Ascending aorta (tissue), 2 donors: ENCODE results near the gene SOX3. TPM values are rescaled to one million over a fixed set of nuclear protein-coding genes. Genes with fewer than 3 reads are reported as not detected.

Experiments
- DNase-seq, 2 donors: peaks; one replicate each; pipeline ENCODE4 v3.0.0-alpha.2; 2019; ENCODE audit warnings: low spot score in 2 of 2
- H3K27ac ChIP-seq, 2 donors: fragments of 200-600 bp; sonication (generic); one replicate each; pipeline ENCODE4 v1.5.1; 2016 to 2017; ENCODE audit warnings: mild to moderate bottlenecking in 1 of 2
- H3K27me3 ChIP-seq: fragments of 200-600 bp; sonication (generic); one replicate; pipeline ENCODE4 v1.5.1; 2017
- H3K36me3 ChIP-seq, 2 donors: fragments of 200-600 bp; sonication (generic); one replicate each; pipeline ENCODE4 v1.5.1; 2016
- H3K4me1 ChIP-seq, 2 donors: fragments of 200-600 bp; sonication (generic); one replicate each; pipeline ENCODE4 v1.5.1; 2016 to 2017; ENCODE audit warnings: mild to moderate bottlenecking in 1 of 2
- H3K4me3 ChIP-seq, 2 donors: fragments of 200-600 bp; sonication (generic); one replicate each; pipeline ENCODE4 v1.5.1; 2016 to 2017; ENCODE audit warnings: mild to moderate bottlenecking in 1 of 2
- H3K9me3 ChIP-seq, 2 donors: fragments of 200-600 bp; sonication (generic); one replicate each; pipeline ENCODE4 v1.5.1; 2016
- CTCF ChIP-seq, 3 experiments: fragments of 200-600 bp in 2 of 3; fragments of 450-650 bp in 1 of 3; sonication (generic) in 2 of 3; IDR thresholded peaks; one replicate each; pipeline ENCODE4 v1.5.1; 2016 to 2019; ENCODE audit warnings: antibody characterized with exemption in 3 of 3, mild to moderate bottlenecking in 1 of 3, moderate library complexity in 1 of 3
- intact Hi-C: fragments of 100-400 bp; cut with DNase I; formaldehyde crosslinking; loops from one replicate; pipeline ENCODE4 v1.15.1; 2023
- total RNA-seq: library from RNA; depleted of rRNA; stranded (reverse); fragments of >200 nt; gene quantifications from one replicate; pipeline ENCODE4 v1.1.0, GENCODE V29; 2016

SOX3 gene
- total RNA-seq, result not detected

GRCh38 chrX:140504371-140505324 is at the start of gene SOX3:
Gene SOX3 (minus strand): TSS chrX:140505069. CDS start chrX:140505060, 9 bp downstream.
- no peak for DNase-seq
- intact Hi-C loops, result no loop called here

GRCh38 chrX:140548985-140549384 is 44.1 kb upstream of the SOX3 start:
- no peaks in the 10 kb centered on the region for H3K4me1 ChIP-seq
- TF ChIP-seq CTCF (IDR thresholded peaks at IDR 0.05), result no peak
- H3K27ac ChIP-seq, result no peak overlapping the region
- no peak overlapping the region for H3K4me3 ChIP-seq
- no peaks in the 10 kb centered on the region for H3K9me3 ChIP-seq
- no peaks in the 10 kb centered on the region for H3K36me3 ChIP-seq
- DNase-seq, result no peak
- H3K27me3 ChIP-seq, result no peaks in the 10 kb centered on the region
- intact Hi-C loops, result no loop called here

More at GRCh38 chrX:140504371-140505324, at the start of gene SOX3:
- no peaks in the 10 kb centered on the region for H3K9me3 ChIP-seq
- H3K4me1 ChIP-seq, result no peaks in the 10 kb centered on the region
- peaks cover 7% of the 10 kb centered on the region for H3K27me3 ChIP-seq
- peak within 1 kb of the TSS; percentile 50 to 63 for H3K4me3 ChIP-seq
- H3K27ac ChIP-seq, result no peak within 1 kb of the TSS
- TF ChIP-seq CTCF (IDR thresholded peaks at IDR 0.05), result no peak
- H3K36me3 ChIP-seq, result no peaks in the 10 kb centered on the region

- no peaks in the 10 kb centered on the region for H3K27me3 ChIP-seq
- DNase-seq, result no peak
- H3K27ac ChIP-seq, result no peak overlapping the region
- H3K4me1 ChIP-seq, result no peaks in the 10 kb centered on the region
- no peaks in the 10 kb centered on the region for H3K36me3 ChIP-seq
- no peaks in the 10 kb centered on the region for H3K9me3 ChIP-seq
- H3K4me3 ChIP-seq, result no peak overlapping the region
- intact Hi-C loops, result no loop called here
- no peak for TF ChIP-seq CTCF (IDR thresholded peaks at IDR 0.05)
These were observed 21.3 kb upstream of the SOX3 start for GRCh38 chrX:140526171-140526570.

- intact Hi-C loops, result no loop called here
- DNase-seq, result no peak
- TF ChIP-seq CTCF (IDR thresholded peaks at IDR 0.05), result no peak
- Histone ChIP-seq H3K9me3 (no peaks in the 10 kb centered on the region), H3K27me3 (no peaks in the 10 kb centered on the region), H3K4me1 (no peaks in the 10 kb centered on the region), H3K4me3 (no peak overlapping the region), H3K36me3 (no peaks in the 10 kb centered on the region), H3K27ac (no peak overlapping the region)
These were observed 20.6 kb upstream of the SOX3 start for GRCh38 chrX:140525448-140525847.

GRCh38 chrX:140524556-140524955 is 19.7 kb upstream of the SOX3 start:
- H3K27me3 ChIP-seq, result no peaks in the 10 kb centered on the region
- H3K9me3 ChIP-seq, result no peaks in the 10 kb centered on the region
- no peaks in the 10 kb centered on the region for H3K4me1 ChIP-seq
- TF ChIP-seq CTCF (IDR thresholded peaks at IDR 0.05), result no peak
- H3K4me3 ChIP-seq, result no peak overlapping the region
- H3K27ac ChIP-seq, result no peak overlapping the region
- intact Hi-C loops, result no loop called here
- H3K36me3 ChIP-seq, result no peaks in the 10 kb centered on the region
- DNase-seq, result no peak
